GM21515 (cell line): Measurements from ENCODE around the gene SLC35D3.
"Not testable (repeated sequence)": the region's sequence is repeated elsewhere in the genome, so short reads cannot be mapped to it uniquely, and the experiment has no call there.

Experiments
- ATAC-seq: cut with Tn5 transposase; IDR thresholded peaks from one replicate; pipeline ENCODE4 v1.9.1; 2021; ENCODE audit not compliant: unreplicated experiment

SLC35D3 gene

GRCh38 chr6:136963259-136963658 lies 41.2 kb downstream of the SLC35D3 start:
- no peak for ATAC-seq

GRCh38 chr6:136964398-136964797 lies 42.3 kb downstream of the SLC35D3 start:
- ATAC-seq, result no peak

GRCh38 chr6:136967876-136968752 lies 46.0 kb downstream of the SLC35D3 start:
- ATAC-seq, result peak; percentile 86

GRCh38 chr6:136968837-136969236 lies 46.7 kb downstream of the SLC35D3 start:
- no peak for ATAC-seq

- no peak for ATAC-seq
Measured at GRCh38 chr6:136969433-136969832, 47.3 kb downstream of the SLC35D3 start.

- no peak for ATAC-seq
Measured at GRCh38 chr6:136969930-136970329, 47.8 kb downstream of the SLC35D3 start.

- ATAC-seq, result no peak
Measured at GRCh38 chr6:136971609-136972008, 49.5 kb downstream of the SLC35D3 start.

- not testable (repeated sequence) for ATAC-seq
Measured at GRCh38 chr6:136973781-136974180, 51.7 kb downstream of the SLC35D3 start.
